Upper lobe of left lung (tissue), 6 donors: ENCODE measurements around the gene BLOC1S5. TPM values are rescaled to one million over a fixed set of nuclear protein-coding genes. Genes with fewer than 3 reads are reported as not detected.
"Not testable (repeated sequence)": the region's sequence is repeated elsewhere in the genome, so short reads cannot be mapped to it uniquely, and the experiment has no call there.

Source experiments
- ATAC-seq, 2 donors: fragments of 200-7000 bp; cut with Tn5 transposase; one replicate each; pipeline ENCODE4 v1.9.1; 2022; ENCODE audit warnings: mild to moderate bottlenecking in 2 of 2, moderate library complexity in 2 of 2; ENCODE audit not compliant: low FRiP score in 2 of 2
- DNase-seq, 2 donors: peaks; one replicate each; pipeline ENCODE4 v3.0.0-alpha.2; 2019 to 2020
- H3K27ac ChIP-seq, 4 donors: fragments of 200-600 bp; sonication (generic); one replicate each; pipeline ENCODE4 v1.5.1; 2016 to 2019
- H3K27me3 ChIP-seq, 4 donors: fragments of 200-600 bp; sonication (generic); one replicate each; pipeline ENCODE4 v1.5.1; 2017 to 2019
- H3K36me3 ChIP-seq, 4 donors: fragments of 200-600 bp; sonication (generic); one replicate each; pipeline ENCODE4 v1.5.1; 2016 to 2019
- H3K4me1 ChIP-seq, 4 donors: fragments of 200-600 bp; sonication (generic); one replicate each; pipeline ENCODE4 v1.5.1; 2018 to 2019
- H3K4me3 ChIP-seq, 4 donors: fragments of 200-600 bp; sonication (generic); one replicate each; pipeline ENCODE4 v1.5.1; 2017 to 2019; ENCODE audit warnings: mild to moderate bottlenecking in 2 of 4, moderate library complexity in 1 of 4
- H3K9me3 ChIP-seq, 4 donors: fragments of 200-600 bp; sonication (generic); one replicate each; pipeline ENCODE4 v1.5.1; 2018 to 2019
- EP300 ChIP-seq, 4 donors: sonication (generic); formaldehyde crosslinking; IDR thresholded peaks; one replicate each; pipeline ENCODE4 v1.5.1; 2017; ENCODE audit warnings: antibody characterized with exemption in 4 of 4, control low read depth in 2 of 4
- POLR2A ChIP-seq, 4 donors: fragments of 450-650 bp; IDR thresholded peaks; one replicate each; pipeline ENCODE4 v1.5.1; 2016 to 2017; ENCODE audit warnings: antibody characterized with exemption in 4 of 4, mild to moderate bottlenecking in 2 of 4
- POLR2AphosphoS5 ChIP-seq, 2 donors: sonication (generic); formaldehyde crosslinking; IDR thresholded peaks; one replicate each; pipeline ENCODE4 v1.5.1; 2017; ENCODE audit warnings: antibody characterized with exemption in 2 of 2
- WGBS, 2 donors: methylation state at CpG; one replicate each; pipeline ENCODE4 v1.1.5; 2017 to 2018; 5-methylcytosine and 5-hydroxymethylcytosine counted together
- total RNA-seq, 6 donors: library from RNA; depleted of rRNA in 4 of 6; stranded (reverse); fragments of >200 nt in 4 of 6; gene quantifications; one replicate each; pipeline versions ENCODE4 v1.1.0 to v1.2.1, GENCODE V29; 2016 to 2021
- TF ChIP-seq, protein P1 (sequence below), 6 experiments: fragments of 450-650 bp in 4 of 6; fragments of 200-600 bp in 2 of 6; sonication (generic) in 2 of 6; IDR thresholded peaks; one replicate each; pipeline ENCODE4 v1.5.1; 2016 to 2019; ENCODE audit warnings: antibody characterized with exemption in 6 of 6
- donor health status: DM: no; HTN: no; CAD: no; lungs with moderate emphysema.
- donor health status: DM: no; HTN: yes; CAD: no; lungs with severe emphysema.

The BLOC1S5 gene
- total RNA-seq, 6 donors from 2014 or later, result 10.0 to 15.0 (median 11.9) TPM

DNA sequence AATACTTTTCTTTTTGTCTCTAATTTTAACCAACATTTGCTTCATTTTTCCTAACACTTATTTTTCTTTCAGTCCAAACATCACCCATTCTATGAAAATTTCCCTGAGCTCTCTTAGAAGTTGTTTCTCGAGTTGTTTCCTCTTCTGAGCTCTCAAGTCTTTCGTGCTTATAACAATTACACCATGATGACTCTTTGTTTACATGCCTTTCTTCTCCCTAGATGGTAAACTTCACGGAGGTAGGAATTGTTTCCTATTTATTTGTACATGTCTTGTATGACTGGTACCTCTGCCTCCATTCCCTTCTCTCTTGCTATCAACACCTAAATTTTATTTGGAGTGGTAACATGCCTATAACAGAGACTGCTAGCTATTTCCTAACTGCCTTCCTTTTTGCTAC is 6.4 kb downstream of the BLOC1S5 start:
- H3K27ac ChIP-seq, result no peak overlapping the region
- TF ChIP-seq, protein P1, sequence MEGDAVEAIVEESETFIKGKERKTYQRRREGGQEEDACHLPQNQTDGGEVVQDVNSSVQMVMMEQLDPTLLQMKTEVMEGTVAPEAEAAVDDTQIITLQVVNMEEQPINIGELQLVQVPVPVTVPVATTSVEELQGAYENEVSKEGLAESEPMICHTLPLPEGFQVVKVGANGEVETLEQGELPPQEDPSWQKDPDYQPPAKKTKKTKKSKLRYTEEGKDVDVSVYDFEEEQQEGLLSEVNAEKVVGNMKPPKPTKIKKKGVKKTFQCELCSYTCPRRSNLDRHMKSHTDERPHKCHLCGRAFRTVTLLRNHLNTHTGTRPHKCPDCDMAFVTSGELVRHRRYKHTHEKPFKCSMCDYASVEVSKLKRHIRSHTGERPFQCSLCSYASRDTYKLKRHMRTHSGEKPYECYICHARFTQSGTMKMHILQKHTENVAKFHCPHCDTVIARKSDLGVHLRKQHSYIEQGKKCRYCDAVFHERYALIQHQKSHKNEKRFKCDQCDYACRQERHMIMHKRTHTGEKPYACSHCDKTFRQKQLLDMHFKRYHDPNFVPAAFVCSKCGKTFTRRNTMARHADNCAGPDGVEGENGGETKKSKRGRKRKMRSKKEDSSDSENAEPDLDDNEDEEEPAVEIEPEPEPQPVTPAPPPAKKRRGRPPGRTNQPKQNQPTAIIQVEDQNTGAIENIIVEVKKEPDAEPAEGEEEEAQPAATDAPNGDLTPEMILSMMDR (IDR thresholded peaks at IDR 0.05), result no peak
- TF ChIP-seq POLR2A (IDR thresholded peaks at IDR 0.05) (no peak), EP300 (IDR thresholded peaks at IDR 0.05) (no peak), POLR2AphosphoS5 (IDR thresholded peaks at IDR 0.05) (no peak)
- 41 to 60% methylated on average over 3 of the region's 3 CpGs for WGBS, 2 donors
- H3K36me3 ChIP-seq, result peaks cover 0 to 17% (median 0%) of the 10 kb centered on the region in 4 donors
- ATAC-seq, result no peak
- no peaks in the 10 kb centered on the region for H3K27me3 ChIP-seq
- no peaks in the 10 kb centered on the region for H3K9me3 ChIP-seq
- no peak overlapping the region for H3K4me3 ChIP-seq
- DNase-seq, result no peak
- H3K4me1 ChIP-seq, result peaks cover 0 to 4% (median 0%) of the 10 kb centered on the region in 4 donors

DNA sequence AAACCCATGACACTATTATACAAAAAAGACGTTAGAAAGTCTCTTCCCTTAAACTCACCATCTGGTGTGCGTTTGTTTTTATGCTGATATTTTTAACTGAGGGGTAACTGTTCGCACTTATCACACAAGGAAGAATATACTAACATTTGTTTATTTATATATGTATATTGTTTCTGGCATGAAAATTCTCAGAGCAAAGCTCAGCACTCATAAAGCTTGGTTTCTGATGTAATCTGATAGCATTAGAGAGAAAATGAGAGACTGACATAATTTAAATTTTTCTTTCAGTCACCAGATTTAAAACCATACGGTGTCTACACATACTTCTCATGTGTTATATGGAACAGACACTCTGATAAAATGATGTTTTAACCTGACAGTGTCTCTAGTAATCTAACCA is 6.9 kb downstream of the BLOC1S5 start:
- Histone ChIP-seq H3K27ac (no peak overlapping the region), H3K9me3 (no peaks in the 10 kb centered on the region), H3K4me1 (peaks cover 0 to 4% (median 0%) of the 10 kb centered on the region in 4 donors), H3K27me3 (no peaks in the 10 kb centered on the region), H3K36me3 (peaks cover 0 to 17% (median 0%) of the 10 kb centered on the region in 4 donors), H3K4me3 (no peak overlapping the region)
- ATAC-seq (no peak), DNase-seq (no peak)
- WGBS, 2 donors, result 89 to 90% methylated on average over 4 of the region's 4 CpGs
- TF ChIP-seq POLR2A (IDR thresholded peaks at IDR 0.05), result no peak
- no peak for TF ChIP-seq EP300 (IDR thresholded peaks at IDR 0.05)
- TF ChIP-seq, protein P1 (IDR thresholded peaks at IDR 0.05), result no peak
- no peak for TF ChIP-seq POLR2AphosphoS5 (IDR thresholded peaks at IDR 0.05)

DNA sequence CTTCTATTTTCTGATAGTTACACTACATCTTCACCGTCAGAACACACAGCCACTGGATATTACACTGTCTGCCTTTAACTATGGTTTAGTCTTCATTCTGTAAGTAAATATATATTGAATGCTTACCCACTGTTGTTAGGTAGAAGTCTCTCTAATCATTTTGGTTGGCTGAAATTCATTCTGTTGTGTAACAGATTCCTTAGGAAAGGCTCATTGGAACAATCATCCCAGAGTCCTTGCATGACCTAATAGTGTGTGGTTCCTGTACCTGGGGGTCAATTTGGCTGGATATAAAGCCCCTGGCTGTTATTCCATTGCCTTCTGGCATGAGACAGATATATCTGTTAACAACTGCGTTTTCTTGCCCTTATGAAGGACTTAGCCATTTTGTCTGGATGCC is 9.9 kb downstream of the BLOC1S5 start:
- 90 to 97% methylated on average over 2 of the region's 2 CpGs for WGBS, 2 donors
- Histone ChIP-seq H3K36me3 (peaks cover 0 to 10% (median 1%) of the 10 kb centered on the region in 4 donors), H3K4me3 (no peak overlapping the region), H3K4me1 (peaks cover 0 to 4% (median 0%) of the 10 kb centered on the region in 4 donors), H3K9me3 (no peaks in the 10 kb centered on the region), H3K27ac (no peak overlapping the region), H3K27me3 (no peaks in the 10 kb centered on the region)
- DNase-seq (no peak), ATAC-seq (no peak)
- TF ChIP-seq, protein P1 (IDR thresholded peaks at IDR 0.05), result no peak
- no peak for TF ChIP-seq POLR2AphosphoS5 (IDR thresholded peaks at IDR 0.05)
- no peak for TF ChIP-seq EP300 (IDR thresholded peaks at IDR 0.05)
- TF ChIP-seq POLR2A (IDR thresholded peaks at IDR 0.05), result no peak

DNA sequence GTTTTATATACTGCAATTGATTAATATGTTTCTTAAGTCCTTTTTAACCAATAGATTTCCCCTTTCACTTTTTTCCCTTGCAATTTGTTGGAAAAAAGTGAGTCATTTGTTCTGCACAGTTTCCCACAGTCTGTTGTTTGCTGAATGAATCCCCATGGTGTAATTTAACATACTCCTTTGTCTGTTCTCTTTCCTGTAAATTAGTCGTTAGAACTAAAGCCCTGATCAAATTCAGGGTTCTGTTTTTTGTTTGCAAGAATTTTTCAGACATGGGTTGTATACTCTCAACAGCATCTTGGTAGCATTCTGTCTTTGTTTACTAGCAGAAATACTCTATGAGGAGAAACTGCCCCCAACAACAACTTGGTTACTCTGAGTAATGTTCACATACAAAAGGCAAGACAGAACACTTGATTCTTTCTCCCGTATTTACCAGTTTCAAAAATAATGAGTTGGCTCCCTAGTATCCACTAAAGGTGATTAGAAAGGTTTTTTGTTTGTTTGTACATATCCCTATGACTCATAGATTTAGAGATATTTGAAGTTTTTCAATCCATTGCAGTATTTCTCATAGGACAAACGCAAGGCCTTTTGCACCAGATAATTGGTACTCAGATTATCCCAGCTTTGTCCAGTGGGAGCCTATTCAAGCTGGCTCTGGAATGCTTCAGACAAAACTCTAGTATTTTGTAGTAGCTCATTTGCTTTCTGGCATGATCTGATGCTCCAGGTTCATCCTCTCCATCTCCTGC is 16.5 kb downstream of the BLOC1S5 start:
- ATAC-seq, result peak in 1 of 2 donors; percentile 88
- H3K27ac ChIP-seq, result no peak overlapping the region

DNA sequence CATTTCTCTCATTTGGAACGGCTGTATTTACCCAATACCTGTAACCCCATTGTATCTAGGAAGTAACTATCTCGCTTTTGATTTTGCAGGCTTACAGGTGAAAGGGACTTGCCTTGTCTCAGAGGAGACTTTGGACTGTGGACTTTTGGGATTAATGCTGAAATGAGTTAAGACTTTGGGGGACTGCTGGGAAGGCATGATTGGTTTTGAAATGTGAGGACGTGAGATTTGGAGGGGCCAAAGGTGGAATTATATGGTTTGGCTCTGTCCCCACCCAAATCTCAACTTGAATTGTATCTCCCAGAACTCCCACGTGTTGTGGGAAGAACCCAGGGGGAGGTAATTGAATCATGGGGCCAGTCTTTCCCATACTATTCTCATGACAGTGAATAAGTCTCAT is 18.4 kb downstream of the BLOC1S5 start:
- DNase-seq, H3K4me1 ChIP-seq, H3K4me3 ChIP-seq, H3K9me3 ChIP-seq, ATAC-seq, H3K27ac ChIP-seq, H3K27me3 ChIP-seq: not testable (repeated sequence)
- H3K36me3 ChIP-seq, result peaks cover 0 to 14% (median 1%) of the 10 kb centered on the region in 4 donors
- WGBS, 2 donors, result 95 to 97% methylated on average over 4 of the region's 4 CpGs

More for the DNA sequence above, 16.5 kb downstream of the BLOC1S5 start:
- no peak overlapping the region for H3K4me3 ChIP-seq
- no peaks in the 10 kb centered on the region for H3K9me3 ChIP-seq
- no peak for DNase-seq
- no peaks in the 10 kb centered on the region for H3K27me3 ChIP-seq
- no peaks in the 10 kb centered on the region for H3K4me1 ChIP-seq
- H3K36me3 ChIP-seq, result peaks cover 0 to 14% (median 1%) of the 10 kb centered on the region in 4 donors
- 88 to 89% methylated on average over 3 of the region's 3 CpGs for WGBS, 2 donors
- TF ChIP-seq, protein P1 (IDR thresholded peaks at IDR 0.05), result no peak
- TF ChIP-seq EP300 (IDR thresholded peaks at IDR 0.05) (no peak), POLR2A (IDR thresholded peaks at IDR 0.05) (no peak), POLR2AphosphoS5 (IDR thresholded peaks at IDR 0.05) (no peak)
